GM13976 (cell line): ENCODE results near the gene CFL1.
A peak's percentile ranks its signal among the peaks of the same experiment; 100 is the strongest.
"Not testable (repeated sequence)": the region's sequence is repeated elsewhere in the genome, so short reads cannot be mapped to it uniquely, and the experiment has no call there.

Experiments used
- DNase-seq: peaks from one replicate; pipeline ENCODE4 v3.0.0; 2012; ENCODE audit warnings: low spot score
- CTCF ChIP-seq: IDR thresholded peaks from 2 replicates; pipeline ENCODE4 v1.5.1; 2012; ENCODE audit warnings: borderline replicate concordance, mild to moderate bottlenecking; ENCODE audit not compliant: insufficient read depth; ENCODE audit errors: extremely low read depth, missing control alignments, control extremely low read depth
- in situ Hi-C: fragments of 300-500 bp; cut with MboI; formaldehyde crosslinking; loops from one replicate; pipeline ENCODE4 v1.12.0; 2022; ENCODE audit warnings: low sequenced_read_pairs, mixed read lengths, inconsistent platforms; ENCODE audit not compliant: unreplicated experiment

CFL1 gene

GRCh38 chr11:65843811-65844210 is 14.2 kb downstream of the CFL1 start:
- no peak for TF ChIP-seq CTCF
- in situ Hi-C loops = no loop called here
- no peak for DNase-seq

- no peak for DNase-seq
- TF ChIP-seq CTCF = no peak
- in situ Hi-C loops = no loop called here
Measured at GRCh38 chr11:65842144-65842543, 15.8 kb downstream of the CFL1 start.

- in situ Hi-C loops = no loop called here
- no peak for TF ChIP-seq CTCF
- DNase-seq = no peak
Measured at GRCh38 chr11:65834202-65834601, 23.8 kb downstream of the CFL1 start.

GRCh38 chr11:65833297-65834030 is 24.5 kb downstream of the CFL1 start, which contains the start of gene SNX32:
Gene SNX32 (plus strand): TSS chr11:65833963. CDS start chr11:65834066, 103 bp downstream.
- TF ChIP-seq CTCF = no peak
- in situ Hi-C loops = no loop called here
- peak; percentile 100 for DNase-seq

GRCh38 chr11:65832231-65832630 is 25.7 kb downstream of the CFL1 start:
- in situ Hi-C loops, DNase-seq: not testable (repeated sequence)

GRCh38 chr11:65829459-65829858 is 28.5 kb downstream of the CFL1 start:
- no peak for TF ChIP-seq CTCF
- in situ Hi-C loops = loop anchor here (10.0 kb wide), 1 partner anchor 55 kb away; no protein-coding TSS in a partner anchor
- DNase-seq = no peak

- TF ChIP-seq CTCF = no peak
- DNase-seq = no peak
- in situ Hi-C loops = loop anchor here (10.0 kb wide), 1 partner anchor 52 kb away; no protein-coding TSS in a partner anchor
Measured at GRCh38 chr11:65826984-65827735, 30.8 kb downstream of the CFL1 start.
